ENCODE results near the gene OBP2A.
"Not testable (repeated sequence)": the region's sequence is repeated elsewhere in the genome, so short reads cannot be mapped to it uniquely, and the experiment has no call there.

Gene OBP2A

DNA sequence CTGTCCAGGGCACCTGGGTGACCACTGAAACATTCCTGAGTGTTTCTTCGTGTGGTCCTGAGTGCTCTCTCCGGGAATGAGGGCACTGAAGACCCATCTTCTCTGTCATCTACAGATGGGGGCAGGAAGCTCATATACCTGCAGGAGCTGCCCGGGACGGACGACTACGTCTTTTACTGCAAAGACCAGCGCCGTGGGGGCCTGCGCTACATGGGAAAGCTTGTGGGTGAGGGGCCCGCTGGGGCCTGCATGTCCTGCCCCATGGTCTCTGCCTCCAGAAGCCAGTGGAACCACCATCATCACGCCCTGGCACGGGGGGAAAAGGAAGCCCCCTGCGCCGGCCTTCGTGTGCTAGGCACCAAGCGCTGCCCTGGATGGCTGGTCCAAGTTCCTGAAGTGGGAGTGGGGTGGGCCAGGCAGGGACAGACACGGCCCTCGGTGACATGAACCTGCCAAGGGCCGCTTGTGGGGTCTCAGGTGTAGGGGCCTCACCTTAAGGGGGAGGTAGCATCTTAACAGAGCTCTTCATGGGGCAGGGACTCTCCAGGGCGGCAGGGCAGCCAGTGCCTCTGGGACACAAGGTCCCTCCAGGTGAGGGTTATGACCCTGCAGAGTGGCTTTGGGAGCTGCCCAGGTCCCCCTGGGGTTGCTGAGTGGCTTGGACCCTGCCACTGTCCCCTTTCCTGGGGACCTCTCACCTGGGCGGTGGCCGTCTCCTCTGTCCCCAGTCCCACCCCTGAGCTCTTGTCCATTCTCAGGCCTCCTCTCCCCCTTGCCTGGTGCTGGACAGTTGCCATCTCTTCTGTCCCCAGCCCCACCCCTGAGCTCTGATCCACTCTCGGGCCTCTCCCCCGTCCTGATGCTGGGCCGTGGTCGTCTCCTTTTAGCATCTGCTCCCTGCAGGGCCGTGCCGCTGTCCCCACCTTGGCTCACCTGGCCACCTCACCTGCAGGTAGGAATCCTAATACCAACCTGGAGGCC lies 2.1 kb downstream of the OBP2A start:
- no peak overlapping the region for H3K27ac ChIP-seq
- TF ChIP-seq, protein P1, sequence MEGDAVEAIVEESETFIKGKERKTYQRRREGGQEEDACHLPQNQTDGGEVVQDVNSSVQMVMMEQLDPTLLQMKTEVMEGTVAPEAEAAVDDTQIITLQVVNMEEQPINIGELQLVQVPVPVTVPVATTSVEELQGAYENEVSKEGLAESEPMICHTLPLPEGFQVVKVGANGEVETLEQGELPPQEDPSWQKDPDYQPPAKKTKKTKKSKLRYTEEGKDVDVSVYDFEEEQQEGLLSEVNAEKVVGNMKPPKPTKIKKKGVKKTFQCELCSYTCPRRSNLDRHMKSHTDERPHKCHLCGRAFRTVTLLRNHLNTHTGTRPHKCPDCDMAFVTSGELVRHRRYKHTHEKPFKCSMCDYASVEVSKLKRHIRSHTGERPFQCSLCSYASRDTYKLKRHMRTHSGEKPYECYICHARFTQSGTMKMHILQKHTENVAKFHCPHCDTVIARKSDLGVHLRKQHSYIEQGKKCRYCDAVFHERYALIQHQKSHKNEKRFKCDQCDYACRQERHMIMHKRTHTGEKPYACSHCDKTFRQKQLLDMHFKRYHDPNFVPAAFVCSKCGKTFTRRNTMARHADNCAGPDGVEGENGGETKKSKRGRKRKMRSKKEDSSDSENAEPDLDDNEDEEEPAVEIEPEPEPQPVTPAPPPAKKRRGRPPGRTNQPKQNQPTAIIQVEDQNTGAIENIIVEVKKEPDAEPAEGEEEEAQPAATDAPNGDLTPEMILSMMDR (IDR thresholded peaks at IDR 0.05): no peak
- no peak overlapping the region for H3K4me3 ChIP-seq
- DNase-seq (ENCODE audit: low spot score): peak; percentile 70

DNA sequence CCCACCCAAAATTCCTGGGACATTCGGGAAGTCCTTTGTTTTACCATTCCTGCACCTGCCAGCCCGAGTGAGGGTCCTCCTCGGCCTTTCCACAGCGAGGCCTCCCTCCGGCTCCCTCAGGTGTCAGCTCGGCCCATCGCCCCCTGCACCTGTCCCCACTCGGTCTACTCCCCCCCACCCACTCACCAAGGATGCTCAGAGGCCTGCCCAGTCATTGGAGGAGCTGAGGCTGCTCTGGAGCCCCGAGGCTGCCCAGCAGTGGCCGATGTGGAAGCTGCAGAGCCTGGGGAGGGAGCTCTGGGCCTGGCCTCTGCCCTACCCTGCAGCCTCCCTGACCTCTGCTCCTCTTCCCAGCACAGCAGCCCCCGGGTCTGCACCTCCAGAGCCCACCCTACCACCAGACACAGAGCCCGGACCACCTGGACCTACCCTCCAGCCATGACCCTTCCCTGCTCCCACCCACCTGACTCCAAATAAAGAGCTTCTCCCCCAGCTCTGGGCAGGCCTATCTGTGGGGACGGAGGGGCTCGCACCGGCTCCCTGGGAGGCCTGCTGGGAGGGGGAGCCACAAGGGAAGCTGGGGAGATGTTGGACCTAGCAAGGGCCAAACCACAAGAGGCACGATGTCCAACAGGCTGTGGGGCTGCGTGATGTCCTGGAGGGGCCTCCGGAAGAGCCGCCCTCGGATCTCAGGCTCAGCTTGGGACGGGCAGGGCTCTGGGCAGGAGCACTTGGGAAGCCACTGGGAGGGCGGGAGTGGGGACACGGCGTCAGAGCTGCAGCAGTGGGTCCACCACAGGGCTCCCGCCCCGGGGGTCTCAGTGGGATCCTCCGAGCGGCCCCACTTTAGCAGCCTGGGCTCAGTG lies 3.8 kb downstream of the OBP2A start:
- H3K4me3 ChIP-seq; DNase-seq (ENCODE audit: low spot score); H3K27ac ChIP-seq: not testable (repeated sequence)

- Histone ChIP-seq H3K4me3 (no peak overlapping the region), H3K27ac (no peak overlapping the region)
- TF ChIP-seq, protein P1 (IDR thresholded peaks at IDR 0.05): no peak
- no peak for DNase-seq (ENCODE audit: low spot score)
These were observed 4.5 kb downstream of the OBP2A start for GRCh38 chr9:135550344-135550918.

DNA sequence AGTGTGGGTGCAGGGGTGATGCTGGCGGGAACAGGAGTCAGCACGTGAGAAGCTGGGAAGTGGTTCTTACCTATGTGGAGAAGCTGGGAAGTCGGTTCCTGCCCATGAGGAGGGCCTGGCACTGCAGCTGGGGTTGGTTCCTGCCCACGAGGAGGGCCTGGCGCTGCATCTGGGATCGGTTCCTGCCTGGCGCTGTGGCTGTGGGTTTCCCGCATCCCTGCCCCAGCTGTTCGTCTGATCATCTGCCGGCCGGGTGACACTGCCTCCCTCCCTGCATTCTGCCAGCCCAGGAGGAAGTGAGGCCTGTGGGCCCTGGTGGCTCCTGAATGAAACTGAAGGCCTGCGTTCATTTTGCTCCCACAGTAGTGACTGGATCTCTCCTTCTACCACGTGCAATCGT lies 5.1 kb downstream of the OBP2A start:
- DNase-seq (ENCODE audit: low spot score): no peak
- TF ChIP-seq, protein P1 (IDR thresholded peaks at IDR 0.05): no peak
- Histone ChIP-seq H3K27ac (no peak overlapping the region), H3K4me3 (no peak overlapping the region)

DNA sequence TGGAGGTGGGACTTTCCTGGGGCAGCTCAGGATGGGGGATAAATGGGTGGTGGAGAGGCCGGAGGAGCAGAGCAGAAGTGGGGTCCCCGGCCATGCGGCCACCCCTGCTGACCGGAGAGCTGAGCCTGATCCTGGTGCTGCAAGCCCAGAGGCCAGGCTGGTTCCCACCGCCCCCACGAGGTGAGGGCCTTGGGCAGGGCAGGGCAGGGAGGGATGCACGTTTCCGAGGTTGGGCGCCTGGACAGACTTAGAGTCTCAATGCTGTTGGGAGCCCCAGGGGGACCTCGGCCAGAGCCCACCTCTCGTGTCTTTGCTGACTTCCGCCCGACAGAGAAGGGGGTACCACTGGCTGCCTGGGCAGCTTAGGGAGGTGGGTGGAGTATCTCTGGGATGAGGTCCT lies 5.5 kb downstream of the OBP2A start:
- H3K4me3 ChIP-seq: no peak overlapping the region
- H3K27ac ChIP-seq: no peak overlapping the region
- TF ChIP-seq, protein P1 (IDR thresholded peaks at IDR 0.05): no peak
- DNase-seq (ENCODE audit: low spot score): no peak

DNA sequence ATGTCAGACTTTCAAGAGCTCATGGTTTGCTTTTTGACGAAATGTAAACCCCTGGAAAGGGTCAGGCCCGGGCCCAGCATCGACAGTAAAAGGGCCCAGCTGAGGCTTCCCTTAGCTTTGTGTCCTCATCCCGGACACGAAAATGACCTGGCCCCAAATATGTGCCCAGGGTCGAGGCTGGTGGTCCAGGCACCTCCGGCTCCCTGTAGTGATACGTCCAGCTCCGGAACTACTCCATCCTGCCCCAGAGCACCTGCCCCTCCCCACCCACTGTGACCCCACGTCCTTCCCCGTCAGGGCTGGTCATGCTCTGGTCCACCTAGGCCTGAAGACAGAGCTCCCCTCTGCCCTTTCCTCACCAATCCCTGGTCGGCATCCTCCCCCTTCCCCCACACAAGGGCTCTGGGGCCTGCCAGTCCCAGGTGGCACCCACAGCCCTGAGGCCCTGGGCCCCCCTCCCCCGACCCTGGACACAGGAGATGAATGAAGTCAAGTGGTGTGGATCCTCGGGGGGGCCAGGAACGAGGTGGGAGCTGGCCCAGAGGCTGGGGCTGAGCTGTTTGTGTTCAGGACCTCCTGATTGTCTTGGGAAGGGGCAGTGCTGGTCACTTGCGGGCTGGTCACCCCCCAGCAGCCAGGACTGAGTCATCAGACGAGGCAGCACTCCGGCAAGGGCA lies 6.2 kb downstream of the OBP2A start:
- H3K4me3 ChIP-seq: no peak overlapping the region
- DNase-seq (ENCODE audit: low spot score): no peak
- TF ChIP-seq, protein P1 (IDR thresholded peaks at IDR 0.05): no peak

More for the DNA sequence above, 6.2 kb downstream of the OBP2A start:
- no peak overlapping the region for H3K27ac ChIP-seq

Data from coronary artery (tissue), 2 donors.